Hepatocyte (in vitro differentiated cells): ENCODE data around the gene ZNF684. TPM values are rescaled to one million over a fixed set of nuclear protein-coding genes. Genes with fewer than 3 reads are reported as not detected.

ENCODE experiments used
- DNase-seq: peaks from one replicate; pipeline ENCODE4 v3.0.0-alpha.2; 2016; ENCODE audit warnings: low spot score
- H2AFZ ChIP-seq: fragments of 200-600 bp; sonication (generic); 2 replicates; pipeline ENCODE4 v1.6.0; 2016; ENCODE audit warnings: antibody characterized with exemption, mild to moderate bottlenecking
- H3K27ac ChIP-seq: fragments of 200-600 bp; sonication (generic); 2 replicates; pipeline ENCODE4 v1.5.1; 2016; ENCODE audit warnings: mild to moderate bottlenecking
- H3K27me3 ChIP-seq: fragments of 200-600 bp; sonication (generic); 2 replicates; pipeline ENCODE4 v1.6.1; 2016
- H3K36me3 ChIP-seq: fragments of 200-600 bp; sonication (generic); replicated peaks from 2 replicates; pipeline ENCODE4 v1.5.1; 2016; ENCODE audit warnings: low read depth; ENCODE audit not compliant: insufficient read depth
- H3K4me1 ChIP-seq: fragments of 200-600 bp; sonication (generic); 2 replicates; pipeline ENCODE4 v1.5.1; 2016; ENCODE audit warnings: mild to moderate bottlenecking, moderate library complexity; ENCODE audit not compliant: insufficient read depth
- H3K4me2 ChIP-seq: fragments of 200-600 bp; sonication (generic); 2 replicates; pipeline ENCODE4 v1.6.0; 2016
- H3K4me3 ChIP-seq: fragments of 200-600 bp; sonication (generic); 2 replicates; pipeline ENCODE4 v1.5.1; 2016; ENCODE audit warnings: mild to moderate bottlenecking
- H3K79me2 ChIP-seq: fragments of 200-600 bp; sonication (generic); 2 replicates; pipeline ENCODE4 v1.6.0; 2017; ENCODE audit warnings: mild to moderate bottlenecking
- H3K9me2 ChIP-seq: fragments of 200-600 bp; sonication (generic); replicated peaks from 2 replicates; pipeline ENCODE4 v1.6.0; 2017; ENCODE audit warnings: mild to moderate bottlenecking; ENCODE audit not compliant: insufficient read depth
- H3K9me3 ChIP-seq: fragments of 200-600 bp; sonication (generic); 2 replicates; pipeline ENCODE4 v1.5.1; 2016; ENCODE audit warnings: low read depth, mild to moderate bottlenecking
- H4K20me1 ChIP-seq: fragments of 200-600 bp; sonication (generic); 2 replicates; pipeline ENCODE4 v1.6.0; 2016; ENCODE audit warnings: mild to moderate bottlenecking; ENCODE audit not compliant: insufficient read depth, poor library complexity, severe bottlenecking
- EZH2 ChIP-seq: fragments of 200-600 bp; sonication (generic); IDR thresholded peaks from 2 replicates; pipeline ENCODE4 v1.6.1; 2016; ENCODE audit warnings: antibody characterized with exemption, mild to moderate bottlenecking, borderline replicate concordance
- EZH2phosphoT487 ChIP-seq: fragments of 200-600 bp; sonication (generic); IDR thresholded peaks from one replicate; pipeline ENCODE4 v1.6.1; 2018; ENCODE audit warnings: antibody characterized with exemption, mild to moderate bottlenecking, low read depth, moderate library complexity; ENCODE audit not compliant: unreplicated experiment, severe bottlenecking
- WGBS: methylation state at CpG from one replicate; pipeline ENCODE4 v1.1.6; 2016; ENCODE audit warnings: low lambda C conversion rate; ENCODE audit errors: missing lambda C conversion rate; 5-methylcytosine and 5-hydroxymethylcytosine counted together
- polyA plus RNA-seq: library from polyadenylated mRNA; unstranded; fragments of >200 nt; fragmentation: Nextera tagmentation; extraction: Ambion mirVana; gene quantifications from 2 replicates; pipeline ENCODE4 v1.2.1, GENCODE V29; 2016
- small RNA-seq: library from RNA; depleted of rRNA; stranded (forward); fragments of <200 nt; gene quantifications from one replicate; pipeline ENCODE3, GENCODE V24; 2014
- total RNA-seq: library from RNA; depleted of rRNA; stranded (reverse); fragments of >200 nt; gene quantifications from 2 replicates; pipeline ENCODE4 v1.2.3, GENCODE V29; 2014
- TF ChIP-seq, protein P1 (sequence below): fragments of 200-600 bp; sonication (generic); IDR thresholded peaks from 2 replicates; pipeline ENCODE4 v1.5.1; 2016; ENCODE audit warnings: antibody characterized with exemption, mild to moderate bottlenecking; ENCODE audit not compliant: poor library complexity

Gene ZNF684
- total and polyA plus RNA-seq, 2 experiments from 2014 or later = 1.8 to 5.3 TPM

DNA sequence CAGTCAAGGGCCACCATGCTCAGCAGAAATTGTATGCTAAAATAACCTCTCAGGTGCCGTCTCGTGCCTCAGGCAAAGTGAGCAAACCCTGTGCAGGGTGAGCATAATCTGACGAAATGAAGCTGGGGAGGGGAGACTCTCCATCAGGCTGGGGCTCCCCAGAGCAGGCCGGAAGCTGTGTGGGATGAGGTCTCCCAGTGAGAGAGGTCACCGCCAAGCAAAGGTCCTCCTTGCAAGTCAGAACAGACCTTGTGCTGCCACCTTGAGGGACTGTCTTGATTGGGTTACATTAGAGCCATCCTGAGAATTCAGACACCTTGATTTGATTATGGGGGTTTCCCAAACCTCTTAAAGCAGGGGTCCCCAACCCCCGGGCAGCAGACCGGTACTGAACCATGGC, 64.2 kb downstream of the ZNF684 start:
- H3K36me3 ChIP-seq = no peaks in the 10 kb centered on the region
- no peaks in the 10 kb centered on the region for H4K20me1 ChIP-seq
- H3K4me1 ChIP-seq = no peaks in the 10 kb centered on the region
- H3K27ac ChIP-seq = no peak overlapping the region
- H3K27me3 ChIP-seq = no peaks in the 10 kb centered on the region
- no peak overlapping the region for H3K4me2 ChIP-seq
- TF ChIP-seq EZH2phosphoT487 (no peak), EZH2 (no peak)
- TF ChIP-seq, protein P1, sequence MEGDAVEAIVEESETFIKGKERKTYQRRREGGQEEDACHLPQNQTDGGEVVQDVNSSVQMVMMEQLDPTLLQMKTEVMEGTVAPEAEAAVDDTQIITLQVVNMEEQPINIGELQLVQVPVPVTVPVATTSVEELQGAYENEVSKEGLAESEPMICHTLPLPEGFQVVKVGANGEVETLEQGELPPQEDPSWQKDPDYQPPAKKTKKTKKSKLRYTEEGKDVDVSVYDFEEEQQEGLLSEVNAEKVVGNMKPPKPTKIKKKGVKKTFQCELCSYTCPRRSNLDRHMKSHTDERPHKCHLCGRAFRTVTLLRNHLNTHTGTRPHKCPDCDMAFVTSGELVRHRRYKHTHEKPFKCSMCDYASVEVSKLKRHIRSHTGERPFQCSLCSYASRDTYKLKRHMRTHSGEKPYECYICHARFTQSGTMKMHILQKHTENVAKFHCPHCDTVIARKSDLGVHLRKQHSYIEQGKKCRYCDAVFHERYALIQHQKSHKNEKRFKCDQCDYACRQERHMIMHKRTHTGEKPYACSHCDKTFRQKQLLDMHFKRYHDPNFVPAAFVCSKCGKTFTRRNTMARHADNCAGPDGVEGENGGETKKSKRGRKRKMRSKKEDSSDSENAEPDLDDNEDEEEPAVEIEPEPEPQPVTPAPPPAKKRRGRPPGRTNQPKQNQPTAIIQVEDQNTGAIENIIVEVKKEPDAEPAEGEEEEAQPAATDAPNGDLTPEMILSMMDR = no peak
- H3K79me2 ChIP-seq = no peaks in the 10 kb centered on the region
- H2AFZ ChIP-seq = no peak overlapping the region
- no peaks in the 10 kb centered on the region for H3K9me2 ChIP-seq
- H3K4me3 ChIP-seq = no peak overlapping the region
- DNase-seq = no peak
- no peaks in the 10 kb centered on the region for H3K9me3 ChIP-seq
- WGBS = 90% methylated on average over 7 of the region's 7 CpGs

Small RNA genes within 50 kb of the gene (small RNA-seq; reads per million reads assigned to genes)
- gene AL356379.1 = not detected

Other genes starting within 250 kb of the ZNF684 start
- 13.3 and 20.6 TPM in 2 replicates for gene COL9A2, start 214.4 kb upstream of the ZNF684 start, total RNA-seq
- gene COL9A2, start 214.4 kb upstream of the ZNF684 start, polyA plus RNA-seq = 24.9 and 33.5 TPM in 2 replicates
- gene SMAP2, start 157.9 kb upstream of the ZNF684 start, total RNA-seq = 23.1 and 23.9 TPM in 2 replicates
- 22.9 and 25.0 TPM in 2 replicates for gene SMAP2, start 157.9 kb upstream of the ZNF684 start, polyA plus RNA-seq
- gene ZFP69B, start 81.2 kb upstream of the ZNF684 start, total RNA-seq = 3.2 and 5.0 TPM in 2 replicates
- 1.1 and 4.8 TPM in 2 replicates for gene ZFP69B, start 81.2 kb upstream of the ZNF684 start, polyA plus RNA-seq
- gene ZFP69, start 54.3 kb upstream of the ZNF684 start, total RNA-seq = 2.1 and 2.3 TPM in 2 replicates
- 1.3 and 1.4 TPM in 2 replicates for gene ZFP69, start 54.3 kb upstream of the ZNF684 start, polyA plus RNA-seq
- gene EXO5, start 22.9 kb upstream of the ZNF684 start, total RNA-seq = 8.9 and 13.2 TPM in 2 replicates
- 4.3 and 7.8 TPM in 2 replicates for gene EXO5, start 22.9 kb upstream of the ZNF684 start, polyA plus RNA-seq
- gene RIMS3, start 134.0 kb downstream of the ZNF684 start, total RNA-seq = 1.0 and 1.6 TPM in 2 replicates
- 0.32 and 1.4 TPM in 2 replicates for gene RIMS3, start 134.0 kb downstream of the ZNF684 start, polyA plus RNA-seq
- gene NFYC, start 160.1 kb downstream of the ZNF684 start, total RNA-seq = 38.6 and 44.1 TPM in 2 replicates
- 52.5 and 54.8 TPM in 2 replicates for gene NFYC, start 160.1 kb downstream of the ZNF684 start, polyA plus RNA-seq